Right lobe of liver (tissue), 6 donors: Measurements from ENCODE around the gene THSD7B. TPM values are rescaled to one million over a fixed set of nuclear protein-coding genes. Genes with fewer than 3 reads are reported as not detected.
"Not testable (repeated sequence)": the region's sequence is repeated elsewhere in the genome, so short reads cannot be mapped to it uniquely, and the experiment has no call there.

Source experiments
- ATAC-seq, 4 donors: fragments of 200-7000 bp; cut with Tn5 transposase; one replicate each; pipeline ENCODE4 v1.9.1; 2020; ENCODE audit warnings: mild to moderate bottlenecking in 4 of 4, moderate library complexity in 4 of 4
- DNase-seq, 3 donors: peaks; one replicate each; pipeline ENCODE4 v3.0.0-alpha.2; 2020
- H3K27ac ChIP-seq, 3 donors: fragments of 200-600 bp; one replicate each; pipeline ENCODE4 v1.8.0; 2022
- H3K27me3 ChIP-seq, 2 donors: fragments of 200-600 bp; one replicate each; pipeline ENCODE4 v1.8.0; 2022
- H3K36me3 ChIP-seq, 4 donors: fragments of 200-600 bp; sonication (generic) in 1 of 4; one replicate each; pipeline versions ENCODE4 v1.5.1 to v1.8.0; 2017 to 2022; ENCODE audit warnings: control low read depth in 1 of 4
- H3K4me1 ChIP-seq, 4 donors: fragments of 200-600 bp; sonication (generic) in 1 of 4; one replicate each; pipeline versions ENCODE4 v1.5.1 to v1.8.0; 2017 to 2022; ENCODE audit warnings: control low read depth in 1 of 4
- H3K4me3 ChIP-seq, 3 donors: fragments of 200-600 bp; one replicate each; pipeline ENCODE4 v1.8.0; 2022
- H3K9me3 ChIP-seq, 4 donors: fragments of 200-600 bp; sonication (generic) in 1 of 4; one replicate each; pipeline versions ENCODE4 v1.5.1 to v1.8.0; 2017 to 2022; ENCODE audit warnings: control low read depth in 1 of 4
- POLR2A ChIP-seq: fragments of 450-650 bp; IDR thresholded peaks from one replicate; pipeline ENCODE4 v1.6.1; 2017; ENCODE audit warnings: antibody characterized with exemption, mild to moderate bottlenecking
- WGBS: methylation state at CpG from one replicate; pipeline ENCODE4 v1.1.6; 2018; ENCODE audit warnings: low coverage, low lambda C conversion rate; ENCODE audit not compliant: insufficient coverage; ENCODE audit errors: missing lambda C conversion rate; 5-methylcytosine and 5-hydroxymethylcytosine counted together
- intact Hi-C, 2 donors: fragments of 100-400 bp; cut with DNase I; formaldehyde crosslinking; loops; one replicate each; pipeline versions ENCODE4 v1.11.2 to v1.14.1; 2022
- total RNA-seq, 6 experiments: library from RNA; depleted of rRNA in 2 of 6; stranded (reverse); fragments of >200 nt in 2 of 6; fragmentation: NEBNext Ultra II Directional in 3 of 6; extraction: Animal tissue kit (Norgen Biotek cat#: 25700) in 3 of 6; gene quantifications; one replicate each; pipeline versions ENCODE4 v1.1.0 to v1.2.4, GENCODE V29; 2016 to 2023
- TF ChIP-seq, protein P1 (sequence below), 4 donors: fragments of 200-600 bp in 3 of 4; fragments of 450-650 bp in 1 of 4; IDR thresholded peaks; one replicate each; pipeline versions ENCODE4 v1.5.1 to v1.8.0; 2016 to 2022; ENCODE audit warnings: antibody characterized with exemption in 4 of 4, mild to moderate bottlenecking in 2 of 4
- donor health status: DM: no; HTN: yes; CAD: no.
- donor health status: DM: no; HTN: no; CAD: no.
- donor health status: DM: no; HTN: no; CAD: no.
- donor health status: DM: no; HTN: yes; CAD: no.
- donor health status: DM: no; HTN: yes; CAD: no.

The THSD7B gene
- total RNA-seq, 6 experiments from 2014 or later = 0.07 to 0.89 (median 0.24) TPM

DNA sequence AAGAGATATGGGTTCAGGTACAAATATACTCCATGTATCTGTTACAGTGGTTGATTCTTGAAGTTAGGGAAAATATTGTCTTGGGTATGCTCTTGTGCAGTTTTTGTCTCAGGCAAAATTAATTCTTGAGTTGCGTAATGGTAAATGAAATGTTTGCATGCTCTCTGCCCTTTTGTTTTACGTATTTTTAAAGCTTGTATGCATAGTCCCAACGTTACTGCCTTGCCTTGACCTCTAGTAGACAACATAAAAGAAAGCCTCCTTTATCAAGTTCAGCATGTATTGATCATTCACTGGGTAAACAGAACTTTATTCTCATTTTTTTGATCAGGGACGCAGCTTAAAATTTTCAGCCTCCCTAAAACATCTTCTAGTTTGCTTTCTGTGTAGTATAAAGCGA, 283.1 kb downstream of the THSD7B start:
- DNase-seq (no peak), ATAC-seq (peak; percentile 41 to 74 (median 57))
- TF ChIP-seq POLR2A = no peak
- TF ChIP-seq, protein P1, sequence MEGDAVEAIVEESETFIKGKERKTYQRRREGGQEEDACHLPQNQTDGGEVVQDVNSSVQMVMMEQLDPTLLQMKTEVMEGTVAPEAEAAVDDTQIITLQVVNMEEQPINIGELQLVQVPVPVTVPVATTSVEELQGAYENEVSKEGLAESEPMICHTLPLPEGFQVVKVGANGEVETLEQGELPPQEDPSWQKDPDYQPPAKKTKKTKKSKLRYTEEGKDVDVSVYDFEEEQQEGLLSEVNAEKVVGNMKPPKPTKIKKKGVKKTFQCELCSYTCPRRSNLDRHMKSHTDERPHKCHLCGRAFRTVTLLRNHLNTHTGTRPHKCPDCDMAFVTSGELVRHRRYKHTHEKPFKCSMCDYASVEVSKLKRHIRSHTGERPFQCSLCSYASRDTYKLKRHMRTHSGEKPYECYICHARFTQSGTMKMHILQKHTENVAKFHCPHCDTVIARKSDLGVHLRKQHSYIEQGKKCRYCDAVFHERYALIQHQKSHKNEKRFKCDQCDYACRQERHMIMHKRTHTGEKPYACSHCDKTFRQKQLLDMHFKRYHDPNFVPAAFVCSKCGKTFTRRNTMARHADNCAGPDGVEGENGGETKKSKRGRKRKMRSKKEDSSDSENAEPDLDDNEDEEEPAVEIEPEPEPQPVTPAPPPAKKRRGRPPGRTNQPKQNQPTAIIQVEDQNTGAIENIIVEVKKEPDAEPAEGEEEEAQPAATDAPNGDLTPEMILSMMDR (IDR thresholded peaks at IDR 0.05) = no peak
- Histone ChIP-seq H3K4me1 (peaks cover 0 to 12% (median 0%) of the 10 kb centered on the region in 4 donors), H3K36me3 (no peaks in the 10 kb centered on the region), H3K27me3 (no peaks in the 10 kb centered on the region), H3K27ac (no peak overlapping the region), H3K9me3 (no peaks in the 10 kb centered on the region), H3K4me3 (no peak overlapping the region)
- intact Hi-C loops = no loop called here
- WGBS = 21% methylated on average over 5 of the region's 5 CpGs

- H3K27ac ChIP-seq = no peak overlapping the region
- no peaks in the 10 kb centered on the region for H3K27me3 ChIP-seq
- no peaks in the 10 kb centered on the region for H3K9me3 ChIP-seq
- peaks cover 0 to 12% (median 0%) of the 10 kb centered on the region in 4 donors for H3K4me1 ChIP-seq
- H3K36me3 ChIP-seq = no peaks in the 10 kb centered on the region
- intact Hi-C loops = no loop called here
- no peak for TF ChIP-seq POLR2A
- no peak for ATAC-seq
- no peak for DNase-seq
- no peak overlapping the region for H3K4me3 ChIP-seq
Observed at GRCh38 chr2:137049518-137049917, 284.2 kb downstream of the THSD7B start.

GRCh38 chr2:137050949-137051348, 285.6 kb downstream of the THSD7B start:
- no peak for DNase-seq
- TF ChIP-seq POLR2A = no peak
- TF ChIP-seq, protein P1 (IDR thresholded peaks at IDR 0.05) = peak; percentile 23 to 44 (median 32)
- Histone ChIP-seq H3K36me3 (no peaks in the 10 kb centered on the region), H3K9me3 (no peaks in the 10 kb centered on the region), H3K4me3 (no peak overlapping the region), H3K27ac (no peak overlapping the region), H3K27me3 (no peaks in the 10 kb centered on the region), H3K4me1 (peaks cover 0 to 12% (median 0%) of the 10 kb centered on the region in 4 donors)
- 56% methylated on average over 2 of the region's 2 CpGs for WGBS
- intact Hi-C loops = no loop called here
- ATAC-seq = peak; percentile 42 to 65 (median 59)

- no peak for ATAC-seq
- no peak for DNase-seq
- TF ChIP-seq, protein P1 (IDR thresholded peaks at IDR 0.05) = no peak
- no peak for TF ChIP-seq POLR2A
Observed at GRCh38 chr2:137051778-137052398, 286.5 kb downstream of the THSD7B start.

DNA sequence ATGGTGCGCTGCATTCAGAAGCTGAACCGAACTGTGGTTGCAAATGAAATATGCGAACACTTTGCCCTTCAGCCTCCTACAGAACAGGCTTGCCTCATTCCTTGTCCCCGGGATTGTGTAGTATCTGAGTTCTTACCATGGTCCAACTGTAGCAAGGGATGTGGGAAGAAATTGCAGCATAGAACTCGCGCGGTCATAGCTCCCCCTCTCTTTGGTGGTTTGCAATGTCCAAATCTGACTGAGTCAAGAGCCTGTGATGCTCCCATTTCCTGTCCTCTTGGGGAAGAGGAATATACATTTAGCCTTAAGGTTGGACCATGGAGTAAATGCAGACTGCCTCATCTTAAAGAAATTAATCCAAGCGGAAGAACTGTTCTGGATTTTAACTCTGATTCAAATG, 291.4 kb downstream of the THSD7B start:
- ATAC-seq (no peak), DNase-seq (no peak)
- WGBS = 65% methylated on average over 4 of the region's 8 CpGs
- Histone ChIP-seq H3K27me3 (no peaks in the 10 kb centered on the region), H3K27ac (no peak overlapping the region), H3K9me3 (no peaks in the 10 kb centered on the region), H3K4me1 (no peaks in the 10 kb centered on the region), H3K4me3 (no peak overlapping the region), H3K36me3 (no peaks in the 10 kb centered on the region)
- intact Hi-C loops = no loop called here
- no peak for TF ChIP-seq POLR2A
- TF ChIP-seq, protein P1 (IDR thresholded peaks at IDR 0.05) = no peak

More at GRCh38 chr2:137051778-137052398, 286.5 kb downstream of the THSD7B start:
- no peaks in the 10 kb centered on the region for H3K9me3 ChIP-seq
- H3K36me3 ChIP-seq = no peaks in the 10 kb centered on the region
- peaks cover 0 to 12% (median 0%) of the 10 kb centered on the region in 4 donors for H3K4me1 ChIP-seq
- 34% methylated on average over 2 of the region's 2 CpGs for WGBS
- no peak overlapping the region for H3K4me3 ChIP-seq
- intact Hi-C loops = no loop called here
- no peaks in the 10 kb centered on the region for H3K27me3 ChIP-seq
- H3K27ac ChIP-seq = no peak overlapping the region

DNA sequence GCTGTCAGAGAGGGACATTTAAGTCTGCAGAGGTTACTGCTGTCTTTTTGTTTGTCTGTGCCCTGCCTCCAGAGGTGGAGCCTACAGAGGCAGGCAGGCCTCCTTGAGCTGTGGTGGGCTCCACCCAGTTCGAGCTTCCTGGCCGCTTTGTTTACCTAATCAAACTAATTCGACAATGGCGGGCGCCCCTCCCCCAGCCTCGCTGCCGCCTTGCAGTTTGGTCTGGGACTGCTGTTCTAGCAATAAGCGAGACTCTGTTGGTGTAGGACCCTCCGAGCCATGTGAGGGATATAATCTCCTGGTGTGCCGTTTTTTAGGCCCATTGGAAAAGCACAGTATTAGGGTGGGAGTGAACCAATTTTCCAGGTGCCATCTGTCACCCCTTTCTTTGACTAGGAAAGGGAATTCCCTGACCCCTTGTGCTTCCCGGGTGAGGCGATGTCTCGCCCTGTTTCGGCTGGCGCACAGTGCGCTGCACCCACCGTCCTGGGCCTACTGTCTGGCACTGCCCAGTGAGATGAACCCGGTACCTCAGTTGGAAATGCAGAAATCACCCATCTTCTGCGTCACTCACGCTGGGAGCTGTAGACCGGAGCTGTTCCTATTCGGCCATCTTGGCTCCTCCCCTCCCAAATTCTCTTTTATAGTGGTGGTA, 310.9 kb downstream of the THSD7B start:
- H3K27ac ChIP-seq, H3K27me3 ChIP-seq, intact Hi-C loops, H3K36me3 ChIP-seq, H3K9me3 ChIP-seq, ATAC-seq, H3K4me1 ChIP-seq, DNase-seq, H3K4me3 ChIP-seq: not testable (repeated sequence)
- WGBS = 68% methylated on average over 7 of the region's 22 CpGs
